Upper lobe of right lung (tissue), 1 donor: Measurements from ENCODE around the gene SMNDC1. TPM values are rescaled to one million over a fixed set of nuclear protein-coding genes. Genes with fewer than 3 reads are reported as not detected.

ENCODE experiments used
- ATAC-seq: fragments of 200-7000 bp; cut with Tn5 transposase; one replicate; pipeline ENCODE4 v1.9.1; 2020; ENCODE audit warnings: mild to moderate bottlenecking, moderate library complexity
- DNase-seq: peaks from one replicate; pipeline ENCODE4 v3.0.0-alpha.2; 2020
- H3K27ac ChIP-seq: fragments of 200-600 bp; one replicate; pipeline ENCODE4 v1.8.0; 2022
- H3K27me3 ChIP-seq: fragments of 200-600 bp; one replicate; pipeline ENCODE4 v1.8.0; 2022; ENCODE audit warnings: mild to moderate bottlenecking
- H3K36me3 ChIP-seq: fragments of 200-600 bp; one replicate; pipeline ENCODE4 v1.8.0; 2022
- H3K4me1 ChIP-seq: fragments of 200-600 bp; one replicate; pipeline ENCODE4 v1.8.0; 2022
- H3K4me3 ChIP-seq: fragments of 200-600 bp; one replicate; pipeline ENCODE4 v1.8.0; 2022; ENCODE audit warnings: mild to moderate bottlenecking
- H3K9me3 ChIP-seq: fragments of 200-600 bp; one replicate; pipeline ENCODE4 v1.8.0; 2022
- CTCF ChIP-seq: fragments of 200-600 bp; IDR thresholded peaks from one replicate; pipeline ENCODE4 v1.8.0; 2022; ENCODE audit warnings: antibody characterized with exemption
- intact Hi-C: fragments of 100-400 bp; cut with DNase I; formaldehyde crosslinking; loops from one replicate; pipeline ENCODE4 v1.11.0; 2022
- total RNA-seq: library from RNA; stranded (reverse); fragmentation: NEBNext Ultra II Directional; extraction: Animal tissue kit (Norgen Biotek cat#: 25700); gene quantifications from one replicate; pipeline ENCODE4 v1.2.1, GENCODE V29; 2021
- donor health status: DM: no; HTN: yes; CAD: no; lungs with severe emphysema.

Gene SMNDC1
- total RNA-seq, 1 donor from 2014 or later, result 35.8 TPM

- ATAC-seq, result no peak
- Histone ChIP-seq H3K27ac (no peak overlapping the region), H3K36me3 (peaks cover 8% of the 10 kb centered on the region), H3K27me3 (no peaks in the 10 kb centered on the region), H3K4me3 (no peak overlapping the region), H3K9me3 (no peaks in the 10 kb centered on the region), H3K4me1 (peaks cover 3% of the 10 kb centered on the region)
- intact Hi-C loops, result no loop called here
- TF ChIP-seq CTCF, result no peak
- no peak for DNase-seq
These were observed 60.2 kb downstream of the SMNDC1 start for GRCh38 chr10:110244550-110244949.

DNA sequence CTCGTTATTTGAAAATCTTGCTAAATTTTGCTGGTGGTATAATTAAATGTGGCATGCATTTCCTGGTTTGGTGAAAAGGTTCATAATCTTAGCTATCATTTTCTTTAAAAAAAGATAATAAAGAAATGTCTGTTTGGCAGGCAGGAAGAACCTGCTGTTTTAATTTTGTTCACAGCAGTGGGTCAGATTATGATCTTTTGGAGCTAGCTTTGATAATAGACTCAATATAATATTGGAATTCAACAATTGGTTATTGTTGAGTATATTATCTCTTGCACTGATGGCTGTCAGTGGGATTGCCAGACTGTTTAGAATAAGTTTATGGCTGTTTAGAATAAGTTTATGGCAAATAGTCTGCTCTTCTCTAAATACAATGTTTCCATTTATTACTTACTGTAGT is 62.2 kb downstream of the SMNDC1 start:
- no peak for ATAC-seq
- no peak overlapping the region for H3K27ac ChIP-seq

GRCh38 chr10:110241841-110242240 is 62.9 kb downstream of the SMNDC1 start:
- Histone ChIP-seq H3K27me3 (no peaks in the 10 kb centered on the region), H3K4me3 (no peak overlapping the region), H3K27ac (no peak overlapping the region), H3K4me1 (peaks cover 3% of the 10 kb centered on the region), H3K36me3 (peaks cover 8% of the 10 kb centered on the region), H3K9me3 (no peaks in the 10 kb centered on the region)
- no peak for TF ChIP-seq CTCF
- DNase-seq, result no peak
- intact Hi-C loops, result no loop called here
- ATAC-seq, result no peak

More for the DNA sequence above, 62.2 kb downstream of the SMNDC1 start:
- H3K4me3 ChIP-seq, result no peak overlapping the region
- peaks cover 8% of the 10 kb centered on the region for H3K36me3 ChIP-seq
- no peaks in the 10 kb centered on the region for H3K9me3 ChIP-seq
- TF ChIP-seq CTCF, result no peak
- H3K4me1 ChIP-seq, result peaks cover 3% of the 10 kb centered on the region
- H3K27me3 ChIP-seq, result no peaks in the 10 kb centered on the region
- DNase-seq, result no peak
- intact Hi-C loops, result no loop called here

GRCh38 chr10:110241407-110241806 is 63.3 kb downstream of the SMNDC1 start:
- peaks cover 8% of the 10 kb centered on the region for H3K36me3 ChIP-seq
- no peak overlapping the region for H3K27ac ChIP-seq

More at GRCh38 chr10:110241407-110241806, 63.3 kb downstream of the SMNDC1 start:
- no peak overlapping the region for H3K4me3 ChIP-seq
- peaks cover 3% of the 10 kb centered on the region for H3K4me1 ChIP-seq
- no peaks in the 10 kb centered on the region for H3K27me3 ChIP-seq
- intact Hi-C loops, result no loop called here
- TF ChIP-seq CTCF, result no peak
- H3K9me3 ChIP-seq, result no peaks in the 10 kb centered on the region
- DNase-seq (no peak), ATAC-seq (no peak)

Other genes starting within 250 kb of the SMNDC1 start
- 34.7 TPM for gene MXI1, start 97.3 kb downstream of the SMNDC1 start, total RNA-seq
- gene DUSP5, start 193.0 kb upstream of the SMNDC1 start, total RNA-seq, result 24.0 TPM